ENCODE measurements around the gene RAB4B. TPM values are rescaled to one million over a fixed set of nuclear protein-coding genes. Genes with fewer than 3 reads are reported as not detected.

The RAB4B gene
- total and polyA plus RNA-seq, 2 of the 13 experiments (the other 11 are each of a cell fraction or from before 2014, with no cell fraction given) = 3.3 to 5.4 TPM

GRCh38 chr19:40803170-40803856 lies 25.3 kb downstream of the RAB4B start:
- Histone ChIP-seq H3K27ac (ENCODE audit: extremely low read length, insufficient read depth, low read length) (peak overlapping the region; percentile 48), H3K4me1 (ENCODE audit: insufficient read depth, low read length) (peaks cover 53% of the 10 kb centered on the region), H3K4me3 (replicated peaks in 1 of 3; ENCODE audit: insufficient read depth in 1 of 3, low read depth in 2 of 3, low read length in 3 of 3) (peak overlapping the region in 1 of 3 experiments; percentile 23; a peak in 1 of 6 replicates), H2AFZ (ENCODE audit: low read length) (no peak overlapping the region), H3K4me2 (ENCODE audit: low read depth, low read length) (peak overlapping the region; percentile 38), H4K20me1 (ENCODE audit: insufficient read depth, low read length) (peaks cover 11% of the 10 kb centered on the region; the same call in 1 of the 2 replicates), H3K9me3 (ENCODE audit: low read length) (no peaks in the 10 kb centered on the region), H3K27me3 (ENCODE audit: control insufficient read depth in 1 of 2, insufficient read depth in 2 of 2, low read length in 2 of 2) (no peaks in the 10 kb centered on the region; a peak in 2 of 5 replicates), H3K36me3 (replicated peaks in 1 of 2; ENCODE audit: control insufficient read depth in 1 of 2, insufficient read depth in 2 of 2, low read length in 2 of 2) (peaks cover 10 to 22% of the 10 kb centered on the region in 2 experiments; a peak in 4 of 5 replicates), H3K9ac (ENCODE audit: insufficient read depth, low read depth, low read length) (peak overlapping the region; percentile 26), H3K79me2 (ENCODE audit: insufficient read depth, low read length) (peaks cover 34% of the 10 kb centered on the region)
- no TSS peak for BruUV-seq (replicated peaks)
- no peak for TF ChIP-seq ZNF788 (CRISPR knock-in tag; IDR thresholded peaks at IDR 0.05; ENCODE audit: borderline replicate concordance)
- CTCF ChIA-PET (ENCODE audit: low intra/inter-chr PET ratio, low total read pairs) = no interaction called here
- WGBS (ENCODE audit: low lambda C conversion rate) = 71% methylated on average over 4 of the region's 9 CpGs
- POLR2A ChIA-PET = interaction anchor here (1.3 to 5.0 kb wide), 2 partner anchors 25 to 53 kb away, joined by 5 to 28 read pairs; partner anchors contain the start of genes ACTMAP and RAB4B
- ATAC-seq (no peak), DNase-seq (ENCODE audit: low spot score) (no peak), FAIRE-seq (no peak)
- in situ Hi-C loops (cut with HindIII; ENCODE audit: extremely low pct_ligation_motif_present, low pct_unique_long_range_greater_than_20kb) (no loop called here), intact Hi-C loops (cut with micrococcal nuclease; ENCODE audit: unreplicated experiment) (no loop called here)

DNA sequence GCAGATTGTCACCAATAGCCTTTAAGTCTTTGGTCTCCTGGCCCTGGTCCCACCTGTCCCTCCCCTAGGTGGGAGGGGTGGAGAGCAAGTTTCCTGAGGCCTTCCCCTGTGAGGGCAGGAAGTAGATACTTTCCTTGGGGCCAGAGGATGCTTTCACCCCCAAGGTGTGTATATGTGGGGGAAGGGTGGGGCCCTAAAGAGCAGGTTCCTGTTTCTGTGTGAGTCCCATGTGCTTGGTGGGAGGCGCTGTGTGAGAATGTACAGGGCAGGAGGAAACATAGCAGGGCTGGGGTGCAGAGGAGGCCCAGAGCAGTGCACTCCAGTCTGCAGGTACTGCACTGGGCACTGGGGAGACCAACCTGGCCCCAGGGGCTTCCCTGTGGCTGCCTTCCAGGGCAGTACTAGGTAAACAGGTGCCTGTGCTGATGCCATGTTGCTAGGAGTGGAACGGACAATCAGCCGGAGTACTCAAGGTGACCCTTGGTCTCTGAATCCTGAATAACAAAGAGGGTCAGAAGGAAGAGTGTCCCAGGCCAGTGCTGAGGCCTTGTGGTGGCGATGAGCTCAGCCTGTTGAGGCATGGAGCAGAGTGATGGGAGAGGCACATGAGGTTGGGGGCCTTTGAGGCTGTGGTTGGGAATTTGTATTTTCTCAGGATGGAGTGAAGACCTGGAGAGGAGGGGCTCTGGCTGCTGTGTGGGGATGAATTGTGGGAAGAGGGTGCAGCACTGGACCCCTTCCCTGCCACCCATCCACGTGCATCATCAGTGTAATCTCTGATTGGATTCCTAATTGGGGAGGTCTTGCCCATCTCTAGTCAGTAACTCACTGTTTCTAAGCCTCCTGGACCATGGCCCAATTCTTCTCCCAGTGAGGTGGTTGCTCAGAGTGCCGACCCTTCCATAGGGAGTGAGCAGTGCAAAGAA lies 26.1 kb downstream of the RAB4B start:
- in situ Hi-C loops (cut with HindIII; ENCODE audit: extremely low pct_ligation_motif_present, low pct_unique_long_range_greater_than_20kb) (no loop called here), intact Hi-C loops (cut with micrococcal nuclease; ENCODE audit: unreplicated experiment) (no loop called here)
- H3K4me2 ChIP-seq (ENCODE audit: low read depth, low read length) = peak overlapping the region; percentile 38
- H3K4me1 ChIP-seq (ENCODE audit: insufficient read depth, low read length) = peaks cover 53% of the 10 kb centered on the region
- peak overlapping the region; percentile 48 for H3K27ac ChIP-seq (ENCODE audit: extremely low read length, insufficient read depth, low read length)
- CTCF ChIA-PET (ENCODE audit: low intra/inter-chr PET ratio, low total read pairs) = no interaction called here
- whole genome bisulfite sequencing (ENCODE audit: low lambda C conversion rate) = 65% methylated on average over 5 of the region's 6 CpGs
- H3K79me2 ChIP-seq (ENCODE audit: insufficient read depth, low read length) = peaks cover 34% of the 10 kb centered on the region
- H3K9me3 ChIP-seq (ENCODE audit: low read length) = no peaks in the 10 kb centered on the region
- no TSS peak for BruUV-seq (replicated peaks)
- FAIRE-seq = peak; percentile 32
- DNase-seq (ENCODE audit: low spot score) = peak; percentile 52
- POLR2A ChIA-PET = interaction anchor here (1.3 to 5.0 kb wide), 3 partner anchors 26 to 54 kb away, joined by 5 to 28 read pairs (median 10); partner anchors contain the start of genes ACTMAP, RAB4B and SNRPA
- H2AFZ ChIP-seq (ENCODE audit: low read length) = no peak overlapping the region
- peak; percentile 15 for ATAC-seq
- peaks cover 14 to 28% of the 10 kb centered on the region in 2 experiments; a peak in 4 of 5 replicates for H3K36me3 ChIP-seq (replicated peaks in 1 of 2; ENCODE audit: control insufficient read depth in 1 of 2, insufficient read depth in 2 of 2, low read length in 2 of 2)
- H4K20me1 ChIP-seq (ENCODE audit: insufficient read depth, low read length) = peaks cover 11% of the 10 kb centered on the region; the same call in 1 of the 2 replicates
- peak overlapping the region in 1 of 3 experiments; percentile 23; a peak in 1 of 6 replicates for H3K4me3 ChIP-seq (replicated peaks in 1 of 3; ENCODE audit: insufficient read depth in 1 of 3, low read depth in 2 of 3, low read length in 3 of 3)
- H3K9ac ChIP-seq (ENCODE audit: insufficient read depth, low read depth, low read length) = peak overlapping the region; percentile 26; the same call in 1 of the 2 replicates
- no peaks in the 10 kb centered on the region; a peak in 1 of 5 replicates for H3K27me3 ChIP-seq (ENCODE audit: control insufficient read depth in 1 of 2, insufficient read depth in 2 of 2, low read length in 2 of 2)
- TF ChIP-seq, protein P1, sequence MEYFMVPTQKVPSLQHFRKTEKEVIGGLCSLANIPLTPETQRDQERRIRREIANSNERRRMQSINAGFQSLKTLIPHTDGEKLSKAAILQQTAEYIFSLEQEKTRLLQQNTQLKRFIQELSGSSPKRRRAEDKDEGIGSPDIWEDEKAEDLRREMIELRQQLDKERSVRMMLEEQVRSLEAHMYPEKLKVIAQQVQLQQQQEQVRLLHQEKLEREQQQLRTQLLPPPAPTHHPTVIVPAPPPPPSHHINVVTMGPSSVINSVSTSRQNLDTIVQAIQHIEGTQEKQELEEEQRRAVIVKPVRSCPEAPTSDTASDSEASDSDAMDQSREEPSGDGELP (IDR thresholded peaks at IDR 0.05; ENCODE audit: borderline replicate concordance, low read depth) = peak; percentile 78; the same call in 1 of the 2 replicates
- TF ChIP-seq, protein P2, sequence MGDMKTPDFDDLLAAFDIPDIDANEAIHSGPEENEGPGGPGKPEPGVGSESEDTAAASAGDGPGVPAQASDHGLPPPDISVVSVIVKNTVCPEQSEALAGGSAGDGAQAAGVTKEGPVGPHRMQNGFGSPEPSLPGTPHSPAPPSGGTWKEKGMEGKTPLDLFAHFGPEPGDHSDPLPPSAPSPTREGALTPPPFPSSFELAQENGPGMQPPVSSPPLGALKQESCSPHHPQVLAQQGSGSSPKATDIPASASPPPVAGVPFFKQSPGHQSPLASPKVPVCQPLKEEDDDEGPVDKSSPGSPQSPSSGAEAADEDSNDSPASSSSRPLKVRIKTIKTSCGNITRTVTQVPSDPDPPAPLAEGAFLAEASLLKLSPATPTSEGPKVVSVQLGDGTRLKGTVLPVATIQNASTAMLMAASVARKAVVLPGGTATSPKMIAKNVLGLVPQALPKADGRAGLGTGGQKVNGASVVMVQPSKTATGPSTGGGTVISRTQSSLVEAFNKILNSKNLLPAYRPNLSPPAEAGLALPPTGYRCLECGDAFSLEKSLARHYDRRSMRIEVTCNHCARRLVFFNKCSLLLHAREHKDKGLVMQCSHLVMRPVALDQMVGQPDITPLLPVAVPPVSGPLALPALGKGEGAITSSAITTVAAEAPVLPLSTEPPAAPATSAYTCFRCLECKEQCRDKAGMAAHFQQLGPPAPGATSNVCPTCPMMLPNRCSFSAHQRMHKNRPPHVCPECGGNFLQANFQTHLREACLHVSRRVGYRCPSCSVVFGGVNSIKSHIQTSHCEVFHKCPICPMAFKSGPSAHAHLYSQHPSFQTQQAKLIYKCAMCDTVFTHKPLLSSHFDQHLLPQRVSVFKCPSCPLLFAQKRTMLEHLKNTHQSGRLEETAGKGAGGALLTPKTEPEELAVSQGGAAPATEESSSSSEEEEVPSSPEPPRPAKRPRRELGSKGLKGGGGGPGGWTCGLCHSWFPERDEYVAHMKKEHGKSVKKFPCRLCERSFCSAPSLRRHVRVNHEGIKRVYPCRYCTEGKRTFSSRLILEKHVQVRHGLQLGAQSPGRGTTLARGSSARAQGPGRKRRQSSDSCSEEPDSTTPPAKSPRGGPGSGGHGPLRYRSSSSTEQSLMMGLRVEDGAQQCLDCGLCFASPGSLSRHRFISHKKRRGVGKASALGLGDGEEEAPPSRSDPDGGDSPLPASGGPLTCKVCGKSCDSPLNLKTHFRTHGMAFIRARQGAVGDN (CRISPR knock-in tag; IDR thresholded peaks at IDR 0.05) = peak; percentile 46
